SKM-1 (cell line): Measurements from ENCODE around the gene PPP4R2.

ENCODE experiments used
- DNase-seq: peaks from one replicate; lab custom pipeline; 2025; ENCODE audit not compliant: unreplicated experiment; lab: John Stamatoyannopoulos, UW

Gene PPP4R2

GRCh38 chr3:72996473-72997333 lies at the start of gene PPP4R2:
PPP4R2 (plus strand) TSS chr3:72996811; CDS start chr3:72997038, 227 bp downstream.
- DNase-seq, result peak; percentile 80

- DNase-seq, result no peak
Observed at GRCh38 chr3:72947715-72948490, 48.7 kb upstream of the PPP4R2 start.

GRCh38 chr3:72949016-72949415 lies 47.6 kb upstream of the PPP4R2 start:
- DNase-seq, result no peak

- DNase-seq, result no peak
Observed at GRCh38 chr3:72950372-72950771, 46.2 kb upstream of the PPP4R2 start.

- DNase-seq, result no peak
Observed at GRCh38 chr3:72950801-72951200, 45.8 kb upstream of the PPP4R2 start.

GRCh38 chr3:72951259-72951722 lies 45.3 kb upstream of the PPP4R2 start:
- no peak for DNase-seq

- no peak for DNase-seq
Observed at GRCh38 chr3:72953325-72953956, 43.2 kb upstream of the PPP4R2 start.

- no peak for DNase-seq
Observed at GRCh38 chr3:72957297-72957696, 39.3 kb upstream of the PPP4R2 start.

- no peak for DNase-seq
Observed at GRCh38 chr3:72959336-72959735, 37.3 kb upstream of the PPP4R2 start.

GRCh38 chr3:72960812-72961518 lies 35.6 kb upstream of the PPP4R2 start:
- no peak for DNase-seq

GRCh38 chr3:72961752-72962151 lies 34.9 kb upstream of the PPP4R2 start:
- DNase-seq, result no peak

GRCh38 chr3:72962317-72962716 lies 34.3 kb upstream of the PPP4R2 start:
- no peak for DNase-seq

- no peak for DNase-seq
Observed at GRCh38 chr3:72964633-72965032, 32.0 kb upstream of the PPP4R2 start.

GRCh38 chr3:72968266-72968664 lies 28.3 kb upstream of the PPP4R2 start:
- no peak for DNase-seq

- no peak for DNase-seq
Observed at GRCh38 chr3:72969766-72970165, 26.8 kb upstream of the PPP4R2 start.

- no peak for DNase-seq
Observed at GRCh38 chr3:72970942-72971341, 25.7 kb upstream of the PPP4R2 start.

GRCh38 chr3:72972706-72973030 lies 23.9 kb upstream of the PPP4R2 start:
- no peak for DNase-seq

- DNase-seq, result no peak
Observed at GRCh38 chr3:72973031-72973723, 23.4 kb upstream of the PPP4R2 start.

- DNase-seq, result no peak
Observed at GRCh38 chr3:72973786-72974185, 22.8 kb upstream of the PPP4R2 start.

- DNase-seq, result no peak
Observed at GRCh38 chr3:72974956-72975355, 21.7 kb upstream of the PPP4R2 start.
